Colonic mucosa (tissue), 4 donors: ENCODE results near the gene PTRHD1. TPM values are rescaled to one million over a fixed set of nuclear protein-coding genes. Genes with fewer than 3 reads are reported as not detected.
"Not testable (repeated sequence)": the region's sequence is repeated elsewhere in the genome, so short reads cannot be mapped to it uniquely, and the experiment has no call there.

Experiments
- DNase-seq: peaks from one replicate; pipeline ENCODE4 v3.0.0-alpha.2; 2020
- H3K27ac ChIP-seq: fragments of 200-600 bp; one replicate; pipeline ENCODE4 v1.8.0; 2021
- H3K27me3 ChIP-seq: fragments of 200-600 bp; one replicate; pipeline ENCODE4 v1.8.0; 2021
- H3K36me3 ChIP-seq: fragments of 200-600 bp; one replicate; pipeline ENCODE4 v1.8.0; 2021
- H3K4me1 ChIP-seq: fragments of 200-600 bp; one replicate; pipeline ENCODE4 v1.8.0; 2021; ENCODE audit warnings: mild to moderate bottlenecking
- H3K4me3 ChIP-seq: fragments of 200-600 bp; one replicate; pipeline ENCODE4 v1.8.0; 2021
- H3K9ac ChIP-seq, 2 donors: one replicate each; pipeline ENCODE4 v1.7.0; 2013; ENCODE audit warnings: control low read depth in 2 of 2, low read depth in 2 of 2, low read length in 2 of 2
- H3K9me3 ChIP-seq: fragments of 200-600 bp; one replicate; pipeline ENCODE4 v1.8.0; 2021
- intact Hi-C: fragments of 100-400 bp; cut with DNase I; formaldehyde crosslinking; loops from one replicate; pipeline ENCODE4 v1.14.1; 2022
- total RNA-seq, 2 donors: library from RNA; stranded (reverse); fragmentation: NEBNext Ultra II Directional in 1 of 2; extraction: Animal tissue kit (Norgen Biotek cat#: 25700) in 1 of 2; gene quantifications; one replicate each; pipeline ENCODE4 v1.2.1, GENCODE V29; 2021
- TF ChIP-seq, protein P1 (sequence below): fragments of 200-600 bp; IDR thresholded peaks from one replicate; pipeline ENCODE4 v1.8.0; 2022; ENCODE audit warnings: antibody characterized with exemption, mild to moderate bottlenecking
- donor health status: healthy.
- donor health status: DM: no; HTN: no; CAD: no.
- donor health status: DM: no; HTN: no; CAD: no.

PTRHD1 gene
- total RNA-seq, 2 donors from 2014 or later: 38.2 to 47.6 TPM

DNA sequence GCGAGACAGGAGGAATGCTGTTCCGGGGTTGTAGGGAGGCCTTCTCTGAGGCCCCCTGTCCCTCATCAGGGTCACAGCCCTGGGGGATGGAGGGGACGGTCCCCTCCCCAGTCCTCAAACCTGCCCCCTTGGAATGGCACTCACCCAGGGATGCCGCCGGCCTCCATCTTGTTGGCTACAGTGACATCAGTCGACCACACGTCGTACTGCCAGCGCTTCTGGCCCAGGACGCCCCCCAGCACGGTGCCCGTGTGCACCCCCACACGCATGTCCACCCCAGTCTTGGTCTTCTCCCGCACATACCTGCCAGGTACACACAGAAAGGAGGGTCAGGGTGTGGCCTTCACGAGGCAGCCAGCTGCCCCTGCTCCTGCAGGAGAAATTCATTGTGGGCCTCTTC is 46.5 kb upstream of the PTRHD1 start:
- no peaks in the 10 kb centered on the region for H3K27me3 ChIP-seq
- TF ChIP-seq, protein P1, sequence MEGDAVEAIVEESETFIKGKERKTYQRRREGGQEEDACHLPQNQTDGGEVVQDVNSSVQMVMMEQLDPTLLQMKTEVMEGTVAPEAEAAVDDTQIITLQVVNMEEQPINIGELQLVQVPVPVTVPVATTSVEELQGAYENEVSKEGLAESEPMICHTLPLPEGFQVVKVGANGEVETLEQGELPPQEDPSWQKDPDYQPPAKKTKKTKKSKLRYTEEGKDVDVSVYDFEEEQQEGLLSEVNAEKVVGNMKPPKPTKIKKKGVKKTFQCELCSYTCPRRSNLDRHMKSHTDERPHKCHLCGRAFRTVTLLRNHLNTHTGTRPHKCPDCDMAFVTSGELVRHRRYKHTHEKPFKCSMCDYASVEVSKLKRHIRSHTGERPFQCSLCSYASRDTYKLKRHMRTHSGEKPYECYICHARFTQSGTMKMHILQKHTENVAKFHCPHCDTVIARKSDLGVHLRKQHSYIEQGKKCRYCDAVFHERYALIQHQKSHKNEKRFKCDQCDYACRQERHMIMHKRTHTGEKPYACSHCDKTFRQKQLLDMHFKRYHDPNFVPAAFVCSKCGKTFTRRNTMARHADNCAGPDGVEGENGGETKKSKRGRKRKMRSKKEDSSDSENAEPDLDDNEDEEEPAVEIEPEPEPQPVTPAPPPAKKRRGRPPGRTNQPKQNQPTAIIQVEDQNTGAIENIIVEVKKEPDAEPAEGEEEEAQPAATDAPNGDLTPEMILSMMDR: no peak
- no peaks in the 10 kb centered on the region for H3K9me3 ChIP-seq
- H3K27ac ChIP-seq: no peak overlapping the region
- DNase-seq: no peak
- H3K4me3 ChIP-seq: no peak overlapping the region
- H3K9ac ChIP-seq: no peak overlapping the region
- no peaks in the 10 kb centered on the region for H3K36me3 ChIP-seq
- no peaks in the 10 kb centered on the region for H3K4me1 ChIP-seq
- intact Hi-C loops: no loop called here

DNA sequence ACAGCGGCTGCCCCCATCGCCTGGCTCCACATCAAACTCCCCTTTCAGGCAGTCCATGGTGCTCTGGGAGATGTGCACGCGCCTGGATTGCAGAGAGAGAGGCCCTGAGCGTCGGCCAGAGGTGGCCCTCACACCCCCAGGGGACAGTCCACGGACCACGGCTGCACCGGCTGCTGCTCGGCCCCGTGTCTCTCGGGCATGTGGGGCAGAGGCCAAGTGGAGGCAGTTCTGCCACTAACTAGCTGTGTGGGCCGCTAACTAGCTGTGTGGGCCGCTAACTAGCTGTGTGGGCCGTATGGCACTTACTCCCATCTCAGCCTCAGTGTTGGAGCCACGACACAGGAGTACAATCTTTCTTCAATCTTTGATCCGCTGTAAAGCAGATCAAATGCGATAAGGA is 45.4 kb upstream of the PTRHD1 start:
- H3K9me3 ChIP-seq: no peaks in the 10 kb centered on the region
- H3K4me3 ChIP-seq: no peak overlapping the region
- intact Hi-C loops: no loop called here
- no peaks in the 10 kb centered on the region for H3K27me3 ChIP-seq
- TF ChIP-seq, protein P1: no peak
- no peaks in the 10 kb centered on the region for H3K36me3 ChIP-seq
- H3K4me1 ChIP-seq: no peaks in the 10 kb centered on the region
- DNase-seq: no peak
- no peak overlapping the region for H3K27ac ChIP-seq
- no peak overlapping the region for H3K9ac ChIP-seq

DNA sequence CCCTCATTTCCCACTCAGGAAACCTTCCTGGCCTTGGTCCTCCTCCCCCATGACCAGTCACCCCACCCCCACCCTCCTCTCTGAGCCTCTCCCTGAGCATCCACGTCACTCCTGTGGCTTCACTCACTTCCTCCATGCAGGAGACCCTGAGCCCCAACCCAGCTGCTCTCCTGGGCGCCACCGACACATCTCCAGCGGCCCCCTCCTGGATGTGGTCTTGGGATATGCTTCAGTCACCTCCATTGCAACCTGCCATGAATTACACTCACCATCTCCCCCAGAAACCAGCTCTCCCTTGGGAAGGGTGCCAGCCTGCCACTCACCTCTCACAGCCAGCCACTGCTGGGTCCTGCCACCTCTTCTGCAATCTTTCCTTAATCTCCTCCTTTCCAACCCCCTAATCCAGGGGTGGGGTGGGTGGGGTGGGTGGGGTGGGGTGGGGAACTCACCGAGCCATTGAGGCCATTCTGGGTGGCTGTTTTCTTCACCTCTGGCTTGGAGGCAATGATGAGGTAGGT is 44.9 kb upstream of the PTRHD1 start:
- H3K9ac ChIP-seq: no peak overlapping the region
- H3K4me3 ChIP-seq: no peak overlapping the region
- H3K9me3 ChIP-seq: no peaks in the 10 kb centered on the region
- no peak overlapping the region for H3K27ac ChIP-seq
- no peaks in the 10 kb centered on the region for H3K36me3 ChIP-seq
- H3K27me3 ChIP-seq: no peaks in the 10 kb centered on the region
- DNase-seq: no peak
- no peaks in the 10 kb centered on the region for H3K4me1 ChIP-seq
- TF ChIP-seq, protein P1: no peak
- intact Hi-C loops: no loop called here

DNA sequence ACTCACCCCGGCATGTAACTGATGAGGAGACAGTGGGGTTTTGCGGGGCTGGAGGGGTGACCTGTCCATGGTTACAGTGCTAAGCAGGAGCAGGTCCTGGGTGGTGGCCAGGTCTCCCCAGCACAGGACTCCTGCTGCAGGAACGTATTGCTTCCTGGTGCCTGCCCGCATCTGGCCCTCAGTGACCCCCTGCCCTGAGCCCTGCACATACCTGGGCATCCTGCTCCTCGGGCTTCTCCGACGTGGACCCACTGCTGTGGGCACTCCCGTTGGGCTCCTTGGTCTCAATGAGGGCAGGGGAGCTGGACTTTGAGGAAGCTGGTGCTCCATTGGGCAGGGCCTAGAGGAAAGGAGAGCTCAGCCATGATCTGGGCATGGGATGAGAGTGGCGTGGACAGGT is 43.5 kb upstream of the PTRHD1 start:
- no peaks in the 10 kb centered on the region for H3K36me3 ChIP-seq
- intact Hi-C loops: no loop called here
- H3K4me1 ChIP-seq: no peaks in the 10 kb centered on the region
- no peak overlapping the region for H3K4me3 ChIP-seq
- TF ChIP-seq, protein P1: no peak
- H3K27me3 ChIP-seq: no peaks in the 10 kb centered on the region
- no peak overlapping the region for H3K9ac ChIP-seq
- no peak overlapping the region for H3K27ac ChIP-seq
- DNase-seq: no peak
- no peaks in the 10 kb centered on the region for H3K9me3 ChIP-seq

DNA sequence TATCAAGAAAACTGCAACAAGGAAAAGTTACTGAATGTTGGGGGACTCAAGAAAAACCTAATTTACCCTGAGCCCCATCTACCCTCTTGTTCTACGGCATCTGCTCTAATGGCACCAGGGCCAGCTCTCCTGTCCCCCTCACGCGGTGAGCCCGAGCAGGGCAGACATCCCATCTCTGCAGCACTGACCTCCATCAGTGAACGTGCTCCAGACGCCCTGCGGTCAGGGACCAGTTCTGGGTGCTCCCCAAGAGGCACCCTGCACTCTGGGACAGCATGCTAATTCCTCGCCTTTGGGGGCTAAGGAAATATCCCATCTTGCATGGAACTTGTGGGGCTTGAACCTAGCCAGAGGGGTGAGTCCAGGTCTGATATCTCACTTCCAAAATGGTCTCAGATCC is 43.0 kb upstream of the PTRHD1 start:
- intact Hi-C loops: no loop called here

DNA sequence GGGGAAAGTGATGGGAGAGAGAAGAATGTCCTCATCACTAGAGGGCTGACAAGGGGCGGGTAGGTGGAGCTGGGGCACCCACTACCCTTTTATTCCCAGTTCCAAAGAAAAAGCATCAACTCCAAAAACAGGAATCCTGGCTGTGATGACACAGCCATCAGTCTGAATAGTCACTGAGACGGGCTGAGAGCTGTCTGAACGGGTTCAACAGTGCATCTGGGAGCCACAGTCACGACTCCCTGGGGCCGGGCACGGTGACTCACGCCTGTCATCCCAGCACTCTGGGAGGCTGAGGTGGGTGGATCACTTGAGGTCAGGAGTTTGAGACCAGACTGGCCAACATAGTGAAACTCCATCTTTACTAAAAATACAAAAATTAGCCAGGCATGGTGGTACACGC is 42.2 kb upstream of the PTRHD1 start:
- DNase-seq, H3K4me1 ChIP-seq, H3K27ac ChIP-seq, H3K36me3 ChIP-seq, H3K4me3 ChIP-seq, H3K9me3 ChIP-seq, H3K27me3 ChIP-seq, intact Hi-C loops, H3K9ac ChIP-seq: not testable (repeated sequence)

More for the DNA sequence above, 43.0 kb upstream of the PTRHD1 start:
- TF ChIP-seq, protein P1: no peak
- Histone ChIP-seq H3K36me3 (no peaks in the 10 kb centered on the region), H3K27ac (no peak overlapping the region), H3K9me3 (no peaks in the 10 kb centered on the region), H3K27me3 (no peaks in the 10 kb centered on the region), H3K4me3 (no peak overlapping the region), H3K4me1 (no peaks in the 10 kb centered on the region), H3K9ac (no peak overlapping the region)
- no peak for DNase-seq
